ENCODE measurements around the gene PRG3.

DNA sequence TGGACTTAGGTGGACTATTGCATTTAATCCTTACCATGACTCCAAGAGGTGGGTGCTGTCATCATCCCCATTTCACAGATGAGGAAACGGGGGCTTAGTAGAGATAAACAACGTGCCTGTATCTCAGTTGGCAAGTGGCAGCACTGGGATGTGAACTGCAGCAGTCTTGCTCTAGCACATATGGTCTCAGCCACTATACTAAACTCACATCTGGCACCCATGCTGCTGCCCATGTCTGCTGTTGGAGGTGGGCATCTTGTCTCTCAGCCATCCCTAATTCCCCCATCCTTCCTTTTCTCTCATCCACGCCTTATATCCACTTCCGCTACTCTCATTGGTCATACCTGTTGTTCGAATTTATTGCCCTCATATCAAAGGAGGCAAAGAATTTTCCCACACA, 3.8 kb downstream of the PRG3 start:
- TF ChIP-seq CTCF (IDR thresholded peaks at IDR 0.05) = no peak
- TF ChIP-seq POLR2A (IDR thresholded peaks at IDR 0.05) = no peak
